Measurements from ENCODE around the gene COL13A1. TPM values are rescaled to one million over a fixed set of nuclear protein-coding genes. Genes with fewer than 3 reads are reported as not detected.

COL13A1 gene
- total RNA-seq, 1 experiment from 2014 or later, result 3.6 TPM

- Histone ChIP-seq H3K56ac (ENCODE audit: insufficient read length, low read depth, low read length) (no peak overlapping the region), H3T11ph (ENCODE audit: low read length) (no peak overlapping the region), H3K27me3 (ENCODE audit: insufficient read depth, low read length) (no peaks in the 10 kb centered on the region), H3K4me1 (ENCODE audit: insufficient read depth, low read length) (no peaks in the 10 kb centered on the region), H4K20me1 (ENCODE audit: control insufficient read depth, insufficient read depth, insufficient read length) (no peaks in the 10 kb centered on the region), H3K23ac (ENCODE audit: insufficient read length, low read depth, low read length) (no peak overlapping the region), H3K14ac (ENCODE audit: insufficient read depth, low read length) (no peak overlapping the region), H2AFZ (ENCODE audit: low read length) (no peak overlapping the region), H3K27ac (ENCODE audit: insufficient read length, low read depth, low read length) (no peak overlapping the region), H4K91ac (ENCODE audit: insufficient read length, low read depth, low read length) (no peak overlapping the region), H2AK5ac (ENCODE audit: insufficient read length, low read length) (no peak overlapping the region), H3K18ac (ENCODE audit: insufficient read length, low read depth, low read length) (no peak overlapping the region), H2BK120ac (ENCODE audit: low read depth, low read length, poor library complexity, severe bottlenecking) (no peak overlapping the region), H3K9ac (ENCODE audit: extremely low read depth, insufficient read length, low read length) (no peak overlapping the region), H2BK20ac (ENCODE audit: low read depth, low read length, poor library complexity, severe bottlenecking) (no peak overlapping the region), H4K8ac (replicated peaks; ENCODE audit: insufficient read length, low read depth, low read length) (no peak overlapping the region), H2BK12ac (ENCODE audit: insufficient read length, low read depth, low read length) (no peak overlapping the region), H3K79me1 (ENCODE audit: insufficient read depth, low read depth, low read length, poor library complexity, severe bottlenecking) (no peaks in the 10 kb centered on the region), H2BK5ac (ENCODE audit: insufficient read length, low read length) (no peak overlapping the region), H2BK15ac (ENCODE audit: low read depth, low read length) (no peak overlapping the region), H4K5ac (ENCODE audit: insufficient read length, low read depth, low read length) (no peak overlapping the region), H3K79me2 (ENCODE audit: insufficient read depth, low read length) (no peaks in the 10 kb centered on the region), H3K4me2 (ENCODE audit: insufficient read depth, insufficient read length, low read length) (no peak overlapping the region), H3K4ac (ENCODE audit: low read depth, low read length) (no peak overlapping the region), H3K9me3 (ENCODE audit: control insufficient read depth, low read depth, low read length) (no peaks in the 10 kb centered on the region), H3K23me2 (ENCODE audit: insufficient read length, low read depth, low read length, poor library complexity, severe bottlenecking) (no peaks in the 10 kb centered on the region)
- WGBS (ENCODE audit: extremely low coverage, insufficient read length, low lambda C conversion rate), result no CpG with 5 or more reads among the region's 10 CpGs
- DNase-seq, result no peak
- Mint-ChIP-seq H3K27me3 (ENCODE audit: low read depth) (peaks cover 10% of the 10 kb centered on the region), H3K4me1 (peaks cover 13 to 23% of the 10 kb centered on the region in 2 experiments), H3K9me3 (no peaks in the 10 kb centered on the region), H3K27ac (peak overlapping the region in 1 of 3 experiments; percentile 61; a peak in 1 of 7 replicates), H3K4me3 (no peak overlapping the region), H3K36me3 (ENCODE audit: insufficient read depth in 1 of 3, low read depth in 3 of 3) (no peaks in the 10 kb centered on the region)
- TF ChIP-seq CTCF (conservative IDR thresholded peaks at IDR 0.05), result no peak
Measured at GRCh38 chr10:69892816-69893215, 91.1 kb downstream of the COL13A1 start.

Measured in H9 (cell line).